SK-N-SH (cell line): ENCODE measurements around the gene SMARCA4. TPM values are rescaled to one million over a fixed set of nuclear protein-coding genes. Genes with fewer than 3 reads are reported as not detected.

Experiments used
- CTCF ChIA-PET: fragments of 300-600, 350-600 bp; formaldehyde crosslinking; extraction: SDS; loops from one replicate; lab custom pipeline; 2021; lab: Yijun Ruan, JAX
- POLR2A ChIA-PET: fragments of 350-600 bp; sonication (Branson Sonifier 250); formaldehyde crosslinking; extraction: SDS; loops from one replicate; lab custom pipeline; 2020; ENCODE audit warnings: antibody characterized with exemption, inconsistent platforms; lab: Yijun Ruan, JAX
- DNase-seq: peaks from one replicate; pipeline ENCODE4 v3.0.0; 2012
- H2AFZ ChIP-seq: fragments of 200-600 bp; sonication (generic); 2 replicates; pipeline ENCODE4 v1.8.1; 2016; ENCODE audit warnings: antibody characterized with exemption, mild to moderate bottlenecking, low read depth
- H3F3A ChIP-seq: fragments of 200-600 bp; sonication (generic); replicated peaks from 2 replicates; pipeline ENCODE3; 2016; ENCODE audit warnings: antibody characterized with exemption, mild to moderate bottlenecking; ENCODE audit not compliant: insufficient read depth
- H3K27ac ChIP-seq, 2 experiments: fragments of 200-500 bp in 1 of 2; fragments of 200-600 bp in 1 of 2; sonication (Bioruptor generic) in 1 of 2; sonication (generic), shearing (Covaris generic) in 1 of 2; 2 replicates each; pipeline versions ENCODE4 v1.5.1 to v1.6.1; 2014 to 2016; ENCODE audit warnings: low read depth in 2 of 2, inconsistent platforms in 1 of 2, low read length in 1 of 2, mild to moderate bottlenecking in 1 of 2, mixed read lengths in 1 of 2
- H3K27me3 ChIP-seq: fragments of 200-600 bp; sonication (generic), shearing (Covaris generic); 2 replicates; pipeline ENCODE4 v1.6.1; 2016; ENCODE audit warnings: mixed run types; ENCODE audit not compliant: insufficient read depth
- H3K36me3 ChIP-seq, 2 experiments: fragments of 200-500 bp in 1 of 2; fragments of 200-600 bp in 1 of 2; sonication (Bioruptor generic) in 1 of 2; sonication (generic) in 1 of 2; replicated peaks in 1 of 2; 2 replicates each; pipeline versions ENCODE3 to v1.5.1; 2014 to 2016; ENCODE audit warnings: low read length in 1 of 2, mild to moderate bottlenecking in 1 of 2; ENCODE audit not compliant: insufficient read depth in 2 of 2, control insufficient read depth in 1 of 2
- H3K4me1 ChIP-seq, 2 experiments: fragments of 200-500 bp in 1 of 2; fragments of 200-600 bp in 1 of 2; sonication (Bioruptor generic) in 1 of 2; sonication (generic), shearing (Covaris generic) in 1 of 2; 2 replicates each; pipeline versions ENCODE4 v1.5.1 to v1.6.1; 2014 to 2016; ENCODE audit warnings: low read depth in 1 of 2, low read length in 1 of 2, mixed run types in 1 of 2; ENCODE audit not compliant: insufficient read depth in 2 of 2, control insufficient read depth in 1 of 2
- H3K4me2 ChIP-seq: fragments of 200-600 bp; sonication (generic), shearing (Covaris generic); 2 replicates; pipeline ENCODE4 v1.6.1; 2017; ENCODE audit warnings: mixed run types
- H3K4me3 ChIP-seq, 2 experiments: fragments of 200-500 bp in 1 of 2; fragments of 200-600 bp in 1 of 2; sonication (Bioruptor generic) in 1 of 2; sonication (generic), shearing (Covaris generic) in 1 of 2; 2 replicates each; pipeline versions ENCODE4 v1.5.1 to v1.8.1; 2014 to 2016; ENCODE audit warnings: low read depth in 2 of 2, inconsistent platforms in 1 of 2, low read length in 1 of 2, mild to moderate bottlenecking in 1 of 2, mixed read lengths in 1 of 2, moderate library complexity in 1 of 2
- H3K79me2 ChIP-seq: fragments of 200-600 bp; sonication (generic); 2 replicates; pipeline ENCODE4 v1.8.1; 2017; ENCODE audit warnings: mild to moderate bottlenecking; ENCODE audit not compliant: insufficient read depth
- H3K9ac ChIP-seq: fragments of 200-600 bp; sonication (generic); 2 replicates; pipeline ENCODE4 v1.6.1; 2017; ENCODE audit warnings: mixed run types
- H3K9me2 ChIP-seq: fragments of 200-600 bp; sonication (generic); 2 replicates; pipeline ENCODE4 v1.6.1; 2017; ENCODE audit warnings: mixed run types
- H3K9me3 ChIP-seq: fragments of 200-600 bp; sonication (generic); 2 replicates; pipeline ENCODE4 v1.6.1; 2017; ENCODE audit warnings: mixed run types, mild to moderate bottlenecking, moderate library complexity
- H4K20me1 ChIP-seq: fragments of 200-600 bp; sonication (generic); 2 replicates; pipeline ENCODE4 v1.6.1; 2017; ENCODE audit warnings: mild to moderate bottlenecking, mixed run types; ENCODE audit not compliant: insufficient read depth
- CTCF ChIP-seq: fragments of 200-600 bp; sonication (generic); IDR thresholded peaks from 2 replicates; pipeline ENCODE4 v1.6.1; 2017; ENCODE audit warnings: antibody characterized with exemption, mild to moderate bottlenecking, moderate library complexity
- ELF1 ChIP-seq: IDR thresholded peaks from 2 replicates; pipeline ENCODE4 v1.4.0; 2012
- FOSL2 ChIP-seq: IDR thresholded peaks from 2 replicates; pipeline ENCODE4 v1.4.0; 2012; ENCODE audit warnings: low read depth, mild to moderate bottlenecking, moderate library complexity, borderline replicate concordance
- FOXM1 ChIP-seq: IDR thresholded peaks from 2 replicates; pipeline ENCODE4 v1.4.0; 2012; ENCODE audit warnings: low read depth, mild to moderate bottlenecking
- GABPA ChIP-seq: IDR thresholded peaks from 2 replicates; pipeline ENCODE4 v1.4.0; 2012; ENCODE audit warnings: low read depth, mild to moderate bottlenecking
- JUND ChIP-seq: IDR thresholded peaks from 2 replicates; pipeline ENCODE4 v1.4.0; 2012
- MEF2A ChIP-seq: IDR thresholded peaks from 2 replicates; pipeline ENCODE4 v1.4.0; 2012; ENCODE audit warnings: low read depth, borderline replicate concordance
- NRF1 ChIP-seq: IDR thresholded peaks from 2 replicates; pipeline ENCODE4 v1.6.1; 2012; ENCODE audit warnings: low read depth, mild to moderate bottlenecking, low read length
- RFX5 ChIP-seq: IDR thresholded peaks from 2 replicates; pipeline ENCODE4 v1.6.1; 2012; ENCODE audit warnings: mild to moderate bottlenecking, improper control_type of control experiment, low read length
- RXRA ChIP-seq: IDR thresholded peaks from 2 replicates; pipeline ENCODE4 v1.4.0; 2012; ENCODE audit warnings: low read depth, mild to moderate bottlenecking, borderline replicate concordance
- TCF12 ChIP-seq: IDR thresholded peaks from 2 replicates; pipeline ENCODE4 v1.4.0; 2012
- TEAD4 ChIP-seq: IDR thresholded peaks from 2 replicates; pipeline ENCODE4 v1.4.0; 2012; ENCODE audit warnings: mild to moderate bottlenecking, borderline replicate concordance; ENCODE audit not compliant: insufficient read depth
- USF2 ChIP-seq: fragments of 150-350 bp; IDR thresholded peaks from 2 replicates; pipeline ENCODE4 v1.6.1; 2017; ENCODE audit warnings: antibody characterized with exemption, low read length, low read depth, borderline replicate concordance
- YY1 ChIP-seq: IDR thresholded peaks from 2 replicates; pipeline ENCODE4 v1.4.0; 2012; ENCODE audit warnings: low read depth, mild to moderate bottlenecking
- WGBS: methylation state at CpG from one replicate; pipeline ENCODE4 v1.1.6; 2017; ENCODE audit warnings: low lambda C conversion rate; 5-methylcytosine and 5-hydroxymethylcytosine counted together
- polyA plus RNA-seq, 3 experiments: library from polyadenylated mRNA; depleted of rRNA; stranded (reverse); fragments of >200 nt; gene quantifications; 2 replicates each; pipeline ENCODE4 v1.2.3, GENCODE V29; 2012
- TF ChIP-seq, protein P1 (sequence below): IDR thresholded peaks from 2 replicates; pipeline ENCODE4 v1.4.0; 2012; ENCODE audit warnings: low read depth
- TF ChIP-seq, protein P2 (sequence below): fragments of 150-350 bp; IDR thresholded peaks from 2 replicates; pipeline ENCODE4 v1.6.1; 2016; ENCODE audit warnings: mild to moderate bottlenecking, low read depth, low read length
- TF ChIP-seq, protein P3 (sequence below): IDR thresholded peaks from 2 replicates; pipeline ENCODE4 v1.6.1; 2012; ENCODE audit warnings: mild to moderate bottlenecking, low read depth, low read length, moderate library complexity

SMARCA4 gene
- polyA plus RNA-seq, 1 of the 3 experiments (the other 2 are of a cell fraction), result 90.7 TPM

DNA sequence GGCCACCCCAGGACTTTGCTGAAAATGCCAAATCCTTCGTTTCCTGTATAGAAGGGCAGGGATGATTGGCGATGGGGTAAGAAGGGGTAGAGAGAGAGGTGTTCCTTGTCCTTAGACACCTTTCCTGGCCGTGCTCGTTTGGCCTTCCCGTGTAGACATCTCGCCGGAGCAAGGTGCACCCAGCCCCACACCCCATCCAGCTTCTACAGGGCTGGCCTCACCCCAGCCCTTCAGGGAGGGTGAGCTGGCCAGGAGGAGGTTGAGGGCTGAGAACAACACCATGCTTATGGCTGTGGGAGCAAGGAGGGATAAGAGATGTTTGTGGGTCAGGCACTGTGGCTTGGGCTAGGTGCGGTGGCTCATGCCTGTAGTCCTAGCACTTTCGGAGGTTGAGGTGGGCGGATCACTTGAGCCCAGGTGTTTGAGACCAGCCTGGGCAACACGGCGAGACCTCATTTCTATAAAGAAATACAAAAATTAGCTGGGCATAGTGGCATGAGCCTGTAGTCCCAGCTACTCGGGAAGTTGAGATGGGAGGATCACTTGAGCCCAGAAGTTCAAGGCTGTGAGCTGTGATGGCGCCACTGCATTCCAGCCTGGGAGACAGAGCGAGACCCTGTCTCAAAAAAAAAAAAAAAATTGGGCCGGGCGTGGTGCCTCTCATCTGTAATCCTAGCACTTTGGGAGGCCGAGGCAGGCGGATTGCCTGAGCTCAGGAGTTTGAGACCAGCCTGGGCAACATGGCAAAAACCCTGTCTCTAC, 15.5 kb downstream of the SMARCA4 start:
- Histone ChIP-seq H4K20me1 (peaks cover 91% of the 10 kb centered on the region), H3K4me2 (0 out of 2 replicates have a peak overlapping the region, but pooled peaks have one; percentile 59), H3K9me3 (no peaks in the 10 kb centered on the region), H3F3A (peaks cover 4% of the 10 kb centered on the region), H2AFZ (no peak overlapping the region), H3K27ac (peak overlapping the region in 1 of 2 experiments; percentile 33; a peak in 1 of 4 replicates), H3K36me3 (no peaks in the 10 kb centered on the region), H3K4me3 (no peak overlapping the region), H3K9ac (no peak overlapping the region), H3K79me2 (peaks cover 100% of the 10 kb centered on the region), H3K27me3 (no peaks in the 10 kb centered on the region), H3K4me1 (peaks cover 5 to 7% of the 10 kb centered on the region in 2 experiments; a peak in 2 of 4 replicates), H3K9me2 (no peaks in the 10 kb centered on the region)
- POLR2A ChIA-PET, result no interaction called here
- CTCF ChIA-PET, result interaction anchor here (0.9 to 2.3 kb wide), 5 partner anchors 35 to 104 kb away, joined by 3 to 10 read pairs (median 5); no protein-coding TSS in a partner anchor
- no peak for DNase-seq
- 98% methylated on average over 19 of the region's 19 CpGs for WGBS
- TF ChIP-seq FOXM1 (no peak), TEAD4 (no peak), CTCF (no peak), NRF1 (no peak), RFX5 (no peak), JUND (no peak), FOSL2 (no peak), RXRA (no peak), MEF2A (no peak), ELF1 (no peak), TCF12 (no peak), USF2 (no peak), GABPA (no peak), YY1 (no peak)
- TF ChIP-seq, protein P1, sequence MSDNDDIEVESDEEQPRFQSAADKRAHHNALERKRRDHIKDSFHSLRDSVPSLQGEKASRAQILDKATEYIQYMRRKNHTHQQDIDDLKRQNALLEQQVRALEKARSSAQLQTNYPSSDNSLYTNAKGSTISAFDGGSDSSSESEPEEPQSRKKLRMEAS, result no peak
- TF ChIP-seq, protein P2, sequence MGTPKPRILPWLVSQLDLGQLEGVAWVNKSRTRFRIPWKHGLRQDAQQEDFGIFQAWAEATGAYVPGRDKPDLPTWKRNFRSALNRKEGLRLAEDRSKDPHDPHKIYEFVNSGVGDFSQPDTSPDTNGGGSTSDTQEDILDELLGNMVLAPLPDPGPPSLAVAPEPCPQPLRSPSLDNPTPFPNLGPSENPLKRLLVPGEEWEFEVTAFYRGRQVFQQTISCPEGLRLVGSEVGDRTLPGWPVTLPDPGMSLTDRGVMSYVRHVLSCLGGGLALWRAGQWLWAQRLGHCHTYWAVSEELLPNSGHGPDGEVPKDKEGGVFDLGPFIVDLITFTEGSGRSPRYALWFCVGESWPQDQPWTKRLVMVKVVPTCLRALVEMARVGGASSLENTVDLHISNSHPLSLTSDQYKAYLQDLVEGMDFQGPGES, result no peak
- TF ChIP-seq, protein P3, sequence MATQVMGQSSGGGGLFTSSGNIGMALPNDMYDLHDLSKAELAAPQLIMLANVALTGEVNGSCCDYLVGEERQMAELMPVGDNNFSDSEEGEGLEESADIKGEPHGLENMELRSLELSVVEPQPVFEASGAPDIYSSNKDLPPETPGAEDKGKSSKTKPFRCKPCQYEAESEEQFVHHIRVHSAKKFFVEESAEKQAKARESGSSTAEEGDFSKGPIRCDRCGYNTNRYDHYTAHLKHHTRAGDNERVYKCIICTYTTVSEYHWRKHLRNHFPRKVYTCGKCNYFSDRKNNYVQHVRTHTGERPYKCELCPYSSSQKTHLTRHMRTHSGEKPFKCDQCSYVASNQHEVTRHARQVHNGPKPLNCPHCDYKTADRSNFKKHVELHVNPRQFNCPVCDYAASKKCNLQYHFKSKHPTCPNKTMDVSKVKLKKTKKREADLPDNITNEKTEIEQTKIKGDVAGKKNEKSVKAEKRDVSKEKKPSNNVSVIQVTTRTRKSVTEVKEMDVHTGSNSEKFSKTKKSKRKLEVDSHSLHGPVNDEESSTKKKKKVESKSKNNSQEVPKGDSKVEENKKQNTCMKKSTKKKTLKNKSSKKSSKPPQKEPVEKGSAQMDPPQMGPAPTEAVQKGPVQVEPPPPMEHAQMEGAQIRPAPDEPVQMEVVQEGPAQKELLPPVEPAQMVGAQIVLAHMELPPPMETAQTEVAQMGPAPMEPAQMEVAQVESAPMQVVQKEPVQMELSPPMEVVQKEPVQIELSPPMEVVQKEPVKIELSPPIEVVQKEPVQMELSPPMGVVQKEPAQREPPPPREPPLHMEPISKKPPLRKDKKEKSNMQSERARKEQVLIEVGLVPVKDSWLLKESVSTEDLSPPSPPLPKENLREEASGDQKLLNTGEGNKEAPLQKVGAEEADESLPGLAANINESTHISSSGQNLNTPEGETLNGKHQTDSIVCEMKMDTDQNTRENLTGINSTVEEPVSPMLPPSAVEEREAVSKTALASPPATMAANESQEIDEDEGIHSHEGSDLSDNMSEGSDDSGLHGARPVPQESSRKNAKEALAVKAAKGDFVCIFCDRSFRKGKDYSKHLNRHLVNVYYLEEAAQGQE, result no peak
